GM12878 (cell line): ENCODE measurements around the gene TNFRSF1B. TPM values are rescaled to one million over a fixed set of nuclear protein-coding genes. Genes with fewer than 3 reads are reported as not detected.
A peak's percentile ranks its signal among the peaks of the same experiment; 100 is the strongest.

ENCODE experiments used
- BCL11A ChIP-seq: IDR thresholded peaks from 2 replicates; pipeline ENCODE4 v1.6.1; 2011; ENCODE audit warnings: low read depth, low read length
- CHD4 ChIP-seq: fragments of 200-600 bp; sonication (generic); IDR thresholded peaks from 2 replicates; pipeline ENCODE4 v1.6.1; 2016; ENCODE audit warnings: mild to moderate bottlenecking
- E2F8 ChIP-seq: fragments of 450-650 bp; IDR thresholded peaks from 2 replicates; pipeline ENCODE4 v1.6.1; 2018; ENCODE audit warnings: mild to moderate bottlenecking, low read depth, moderate library complexity; ENCODE audit not compliant: partially characterized antibody
- EGR1 ChIP-seq, 2 experiments: IDR thresholded peaks; 1 replicate in 1 of 2; 2 replicates in 1 of 2; pipeline ENCODE4 v1.6.1; 2011 to 2012; ENCODE audit warnings: low read depth in 2 of 2, low read length in 2 of 2, borderline replicate concordance in 1 of 2, mild to moderate bottlenecking in 1 of 2, moderate library complexity in 1 of 2
- EP300 ChIP-seq, 2 experiments: fragments of 150-350 bp in 1 of 2; IDR thresholded peaks; 2 replicates each; pipeline ENCODE4 v1.6.1; 2011 to 2012; ENCODE audit warnings: low read depth in 2 of 2, low read length in 2 of 2, borderline replicate concordance in 1 of 2, improper control_type of control experiment in 1 of 2, inconsistent platforms in 1 of 2; ENCODE audit not compliant: control insufficient read depth in 1 of 2
- FOXM1 ChIP-seq: IDR thresholded peaks from 2 replicates; pipeline ENCODE4 v1.6.1; 2012; ENCODE audit warnings: low read depth, mild to moderate bottlenecking, inconsistent platforms, low read length, moderate library complexity
- GATAD2B ChIP-seq: fragments of 450-650 bp; conservative IDR thresholded peaks from 2 replicates; pipeline ENCODE4 v1.6.1; 2017; ENCODE audit warnings: low read depth, mild to moderate bottlenecking, moderate library complexity
- HDAC2 ChIP-seq: fragments of 200-600 bp; sonication (generic); IDR thresholded peaks from 2 replicates; pipeline ENCODE4 v1.6.1; 2017
- IRF3 ChIP-seq: fragments of 450-650 bp; IDR thresholded peaks from 2 replicates; pipeline ENCODE4 v1.6.1; 2014; ENCODE audit warnings: mild to moderate bottlenecking
- MEF2A ChIP-seq: IDR thresholded peaks from 2 replicates; pipeline ENCODE4 v1.6.1; 2011; ENCODE audit warnings: low read depth, mild to moderate bottlenecking, low read length, moderate library complexity; ENCODE audit not compliant: insufficient read depth
- MEF2B ChIP-seq: fragments of 450-650 bp; IDR thresholded peaks from 2 replicates; pipeline ENCODE4 v1.6.1; 2018; ENCODE audit warnings: mild to moderate bottlenecking, moderate library complexity; ENCODE audit not compliant: partially characterized antibody, poor library complexity, severe bottlenecking
- MYB ChIP-seq: fragments of 150-350 bp; IDR thresholded peaks from 2 replicates; pipeline ENCODE4 v1.6.1; 2014; ENCODE audit warnings: mild to moderate bottlenecking, low read depth, low read length, borderline replicate concordance
- NFYA ChIP-seq: IDR thresholded peaks from 2 replicates; pipeline ENCODE4 v1.6.1; 2011; ENCODE audit warnings: low read depth, mild to moderate bottlenecking, low read length, improper control_type of control experiment, borderline replicate concordance
- NR2F1 ChIP-seq: fragments of 450-650 bp; conservative IDR thresholded peaks from 2 replicates; pipeline ENCODE4 v1.6.1; 2017; ENCODE audit warnings: mild to moderate bottlenecking
- POLR2AphosphoS5 ChIP-seq: IDR thresholded peaks from 2 replicates; pipeline ENCODE4 v1.6.1; 2011; ENCODE audit warnings: mild to moderate bottlenecking, low read length, inconsistent platforms
- RB1 ChIP-seq: fragments of 450-650 bp; formaldehyde crosslinking; IDR thresholded peaks from 2 replicates; pipeline ENCODE4 v1.6.1; 2017; ENCODE audit warnings: mild to moderate bottlenecking, borderline replicate concordance
- RUNX3 ChIP-seq: IDR thresholded peaks from 2 replicates; pipeline ENCODE4 v1.6.1; 2012; ENCODE audit warnings: low read length, inconsistent platforms
- SIX5 ChIP-seq: IDR thresholded peaks from 2 replicates; pipeline ENCODE4 v1.6.1; 2011; ENCODE audit warnings: mild to moderate bottlenecking, low read depth, low read length, moderate library complexity; ENCODE audit not compliant: severe bottlenecking
- SMAD5 ChIP-seq: IDR thresholded peaks from 2 replicates; pipeline ENCODE4 v1.6.1; 2016; ENCODE audit warnings: antibody characterized with exemption, low read depth
- SMC3 ChIP-seq: IDR thresholded peaks from 2 replicates; pipeline ENCODE4 v1.6.1; 2011; ENCODE audit warnings: low read length, improper control_type of control experiment, borderline replicate concordance
- TCF7 ChIP-seq: IDR thresholded peaks from 2 replicates; pipeline ENCODE4 v1.6.1; 2014; ENCODE audit warnings: antibody characterized with exemption, borderline replicate concordance
- USF2 ChIP-seq: IDR thresholded peaks from 2 replicates; pipeline ENCODE4 v1.6.1; 2011; ENCODE audit warnings: low read depth, low read length, improper control_type of control experiment, borderline replicate concordance
- WRNIP1 ChIP-seq: IDR thresholded peaks from 2 replicates; pipeline ENCODE4 v1.6.1; 2011; ENCODE audit warnings: low read depth, low read length, improper control_type of control experiment, borderline replicate concordance
- ZBTB33 ChIP-seq: fragments of 450-650 bp; IDR thresholded peaks from 2 replicates; pipeline ENCODE4 v1.6.1; 2017; ENCODE audit warnings: mild to moderate bottlenecking
- ZZZ3 ChIP-seq: IDR thresholded peaks from 2 replicates; pipeline ENCODE4 v1.6.1; 2011; ENCODE audit warnings: low read depth; ENCODE audit not compliant: control insufficient read depth, insufficient read length
- polyA plus RNA-seq, 11 experiments: library from polyadenylated mRNA; depleted of rRNA in 4 of 11; unstranded in 6 of 11; stranded (reverse) in 5 of 11; fragments of >200 nt; fragmentation: Nextera tagmentation in 4 of 11; fragmentation: Illumina TruSeq in 1 of 11; extraction: Ambion mirVana in 4 of 11; extraction: Trizol in 1 of 11; gene quantifications; 1 replicate in 1 of 11; 2 replicates in 10 of 11; pipeline versions ENCODE4 v1.2.1 to v1.2.3, GENCODE V29; 2011 to 2016; ENCODE audit warnings: inconsistent platforms in 2 of 11, missing spikeins in 2 of 11, low read depth in 1 of 11
- total RNA-seq, 4 experiments: library from RNA; depleted of rRNA in 3 of 4; stranded (reverse); fragments of >200 nt in 3 of 4; fragmentation: Illumina TruSeq in 1 of 4; extraction: Trizol in 1 of 4; gene quantifications; 2 replicates each; pipeline versions ENCODE4 v1.2.1 to v1.2.3, GENCODE V29; 2013 to 2021
- TF ChIP-seq, protein P1 (sequence below): IDR thresholded peaks from 2 replicates; pipeline ENCODE4 v1.6.1; 2012; ENCODE audit warnings: low read depth, low read length, improper control_type of control experiment

The TNFRSF1B gene
- total and polyA plus RNA-seq, 10 of the 15 experiments (the other 5 are each of a cell fraction or from before 2014, with no cell fraction given) = 10.1 to 87.2 (median 37.3) TPM

DNA sequence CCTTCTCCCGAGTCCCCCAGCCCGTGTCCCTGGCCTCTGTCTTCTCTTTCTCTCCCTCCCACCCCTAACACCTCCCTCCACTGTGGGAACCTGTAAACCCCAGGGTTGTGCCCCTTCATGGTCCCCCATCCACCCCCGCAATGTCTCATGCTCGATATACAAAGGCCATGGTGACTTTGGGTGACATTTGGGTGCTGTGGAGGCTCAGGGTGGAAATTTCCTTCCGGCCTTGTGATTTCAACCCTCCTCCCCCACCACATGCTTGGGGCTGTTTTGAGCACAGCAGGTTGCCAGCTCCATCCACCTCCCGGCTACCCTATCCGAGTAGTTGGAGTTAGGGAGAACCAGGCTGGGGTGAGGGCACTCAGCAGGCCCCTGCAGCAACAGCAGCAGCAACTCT is 37.3 kb downstream of the TNFRSF1B start (continued):
- TF ChIP-seq NR2F1 (peak; percentile 73), MEF2A (no peak), MYB (no peak), SMC3 (no peak), EP300 (IDR thresholded peaks at IDR 0.05; ENCODE audit: borderline replicate concordance in 1 of 2, control insufficient read depth in 1 of 2, low read depth in 2 of 2, low read length in 2 of 2) (peak in 1 of 2 experiments; percentile 53; a peak in 1 of 4 replicates), RB1 (no peak), CHD4 (no peak), E2F8 (no peak), GATAD2B (no peak), USF2 (no peak), ZBTB33 (no peak), POLR2AphosphoS5 (no peak), MEF2B (peak; percentile 61), SMAD5 (no peak), NFYA (no peak), WRNIP1 (no peak), SIX5 (no peak), TCF7 (no peak), RUNX3 (peak; percentile 67), EGR1 (IDR thresholded peaks at IDR 0.05; ENCODE audit: borderline replicate concordance in 1 of 2, low read depth in 2 of 2, low read length in 2 of 2) (peak in 1 of 2 experiments; percentile 98; a peak in 2 of 3 replicates), IRF3 (no peak), HDAC2 (no peak), FOXM1 (no peak), BCL11A (0 out of 2 replicates have a peak, but pooled peaks have one; percentile 14), ZZZ3 (no peak)
- TF ChIP-seq, protein P1, sequence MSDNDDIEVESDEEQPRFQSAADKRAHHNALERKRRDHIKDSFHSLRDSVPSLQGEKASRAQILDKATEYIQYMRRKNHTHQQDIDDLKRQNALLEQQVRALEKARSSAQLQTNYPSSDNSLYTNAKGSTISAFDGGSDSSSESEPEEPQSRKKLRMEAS = no peak
